GM18909 (cell line): ENCODE measurements around the gene TBX15.
"Not testable (repeated sequence)": the region's sequence is repeated elsewhere in the genome, so short reads cannot be mapped to it uniquely, and the experiment has no call there.

Experiments
- ATAC-seq: cut with Tn5 transposase; IDR thresholded peaks from one replicate; pipeline ENCODE4 v1.9.1; 2021; ENCODE audit warnings: mild to moderate bottlenecking; ENCODE audit not compliant: unreplicated experiment, poor library complexity

The TBX15 gene

DNA sequence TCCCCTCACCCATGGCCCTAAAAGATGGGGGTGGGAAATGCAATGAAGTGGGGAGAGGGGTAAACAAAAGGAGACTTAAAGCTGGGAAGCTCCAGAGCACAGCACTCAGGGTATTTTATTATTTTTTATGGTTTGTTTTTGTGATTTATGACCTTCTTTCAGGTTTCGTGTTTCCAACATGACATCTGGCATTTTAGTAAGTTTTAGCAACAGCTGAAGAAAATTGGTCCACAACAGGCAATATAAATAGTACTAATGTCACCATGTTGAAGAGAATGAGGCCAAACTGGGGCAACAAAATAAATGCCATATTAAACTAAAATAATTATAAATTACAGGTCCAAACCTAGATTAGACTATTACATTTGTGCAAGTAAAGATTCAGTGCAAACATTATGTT lies 56.3 kb downstream of the TBX15 start:
- no peak for ATAC-seq

DNA sequence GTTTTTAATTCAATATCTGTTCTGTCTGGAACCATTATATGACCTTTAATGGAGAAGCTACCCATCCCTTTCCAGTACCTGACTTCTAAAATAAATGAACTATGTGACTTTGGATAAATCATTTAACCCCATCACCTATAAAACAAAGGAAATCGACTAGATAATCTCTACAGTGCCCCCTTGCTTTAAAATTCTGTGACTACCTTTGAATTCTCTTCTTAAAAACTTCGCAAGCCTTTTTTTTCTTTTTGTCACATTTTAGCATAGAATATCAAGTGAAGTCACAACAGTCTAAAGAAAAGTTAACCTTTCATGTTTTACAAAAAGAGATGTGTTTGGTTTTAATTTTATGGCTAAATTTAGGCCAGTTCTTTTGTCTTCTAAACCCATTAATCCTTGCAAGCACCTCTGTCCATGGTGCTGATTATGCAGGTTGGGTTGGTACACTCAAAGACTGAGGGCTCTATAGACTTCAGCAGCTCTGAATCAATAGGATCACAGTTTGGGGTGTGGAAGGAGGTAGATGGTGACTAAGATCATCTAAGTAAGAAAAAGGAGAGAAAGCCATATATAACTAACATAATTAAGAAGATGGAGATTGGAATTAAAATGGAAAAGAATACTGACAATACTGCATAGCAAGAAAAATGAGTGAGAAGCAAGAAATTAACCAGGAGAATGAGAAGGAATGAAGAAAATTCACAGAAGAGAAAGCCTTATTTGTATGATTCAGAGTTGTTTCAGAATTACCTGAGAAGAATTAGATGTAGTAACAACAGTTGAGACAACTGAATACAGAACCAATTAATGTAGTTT lies 59.2 kb downstream of the TBX15 start:
- ATAC-seq = no peak

- ATAC-seq = no peak
These were observed 60.5 kb downstream of the TBX15 start for GRCh38 chr1:118927427-118928187.

DNA sequence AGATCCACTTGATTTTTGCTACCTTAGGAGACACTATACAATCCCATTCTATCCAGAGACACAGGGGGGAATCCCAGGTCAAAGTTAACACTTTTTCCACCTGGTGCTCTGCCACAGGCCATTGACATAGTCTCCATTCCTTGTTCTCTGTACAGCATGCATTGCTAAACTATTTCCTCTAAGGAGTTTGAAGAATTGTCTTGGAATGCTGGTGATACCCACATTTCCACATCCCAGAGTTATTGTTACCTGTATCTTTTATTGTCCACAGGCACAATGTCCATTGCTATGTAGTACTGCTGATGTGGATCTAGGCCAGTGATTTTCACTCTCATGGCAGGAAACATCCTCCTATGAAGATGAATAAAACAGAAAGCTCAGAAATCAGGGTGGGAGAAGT lies 61.9 kb downstream of the TBX15 start:
- ATAC-seq = no peak

GRCh38 chr1:118925651-118926050 lies 62.5 kb downstream of the TBX15 start:
- ATAC-seq = no peak

GRCh38 chr1:118923319-118923718 lies 64.8 kb downstream of the TBX15 start:
- no peak for ATAC-seq

GRCh38 chr1:118921994-118922393 lies 66.1 kb downstream of the TBX15 start:
- ATAC-seq = no peak

GRCh38 chr1:118920124-118920717 lies 67.9 kb downstream of the TBX15 start:
- ATAC-seq = no peak

- ATAC-seq = no peak
These were observed 69.2 kb downstream of the TBX15 start for GRCh38 chr1:118918940-118919259.

DNA sequence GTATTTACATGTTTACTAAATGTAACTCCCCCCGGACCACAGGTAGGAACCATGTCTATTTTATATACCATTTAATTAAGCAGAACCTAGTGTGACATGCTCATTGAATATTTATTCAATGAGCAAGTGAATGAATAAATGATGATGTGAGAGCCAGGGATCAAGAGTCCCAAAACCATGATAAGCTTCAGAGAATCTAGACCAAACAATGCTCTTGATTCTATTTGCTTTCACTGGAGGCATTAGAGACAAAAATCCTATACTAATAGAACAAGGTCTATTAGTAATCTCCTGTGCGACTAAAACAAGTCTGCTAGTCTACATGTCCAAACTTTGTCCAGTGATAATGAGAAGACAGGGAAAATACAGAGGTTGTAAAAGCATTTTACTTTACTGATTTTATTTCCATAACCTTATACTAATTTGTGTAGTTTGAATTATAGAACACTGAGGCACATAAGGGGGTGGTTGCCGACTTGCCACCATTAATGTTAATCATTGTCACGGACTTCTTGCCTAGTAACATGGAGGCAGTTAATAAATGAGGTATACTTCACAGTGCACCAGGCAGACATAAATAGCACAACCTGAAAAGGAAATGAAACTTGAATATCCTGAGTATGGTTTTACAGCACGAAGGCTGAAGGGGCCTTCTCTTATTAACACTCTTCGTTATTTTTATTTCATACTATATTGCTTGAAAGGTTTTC lies 69.8 kb downstream of the TBX15 start:
- peak; percentile 69 for ATAC-seq

DNA sequence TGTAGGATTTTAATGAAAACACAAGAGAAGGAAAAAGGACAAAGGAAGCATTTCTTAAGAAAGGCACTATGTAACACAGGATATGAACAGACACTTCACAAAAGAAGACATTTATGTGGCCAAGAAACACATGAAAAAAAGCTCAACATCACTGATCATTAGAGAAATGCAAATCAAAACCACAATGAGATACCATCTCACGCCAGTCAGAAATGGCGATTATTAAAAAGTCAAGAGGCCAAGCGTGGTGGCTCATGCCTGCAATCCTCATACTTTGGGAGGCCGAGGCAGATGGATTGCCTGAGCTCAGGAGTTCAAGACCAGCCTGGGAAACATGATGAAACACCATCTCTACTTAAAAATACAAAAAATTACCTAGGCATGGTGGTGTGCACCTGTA lies 71.8 kb downstream of the TBX15 start:
- not testable (repeated sequence) for ATAC-seq

DNA sequence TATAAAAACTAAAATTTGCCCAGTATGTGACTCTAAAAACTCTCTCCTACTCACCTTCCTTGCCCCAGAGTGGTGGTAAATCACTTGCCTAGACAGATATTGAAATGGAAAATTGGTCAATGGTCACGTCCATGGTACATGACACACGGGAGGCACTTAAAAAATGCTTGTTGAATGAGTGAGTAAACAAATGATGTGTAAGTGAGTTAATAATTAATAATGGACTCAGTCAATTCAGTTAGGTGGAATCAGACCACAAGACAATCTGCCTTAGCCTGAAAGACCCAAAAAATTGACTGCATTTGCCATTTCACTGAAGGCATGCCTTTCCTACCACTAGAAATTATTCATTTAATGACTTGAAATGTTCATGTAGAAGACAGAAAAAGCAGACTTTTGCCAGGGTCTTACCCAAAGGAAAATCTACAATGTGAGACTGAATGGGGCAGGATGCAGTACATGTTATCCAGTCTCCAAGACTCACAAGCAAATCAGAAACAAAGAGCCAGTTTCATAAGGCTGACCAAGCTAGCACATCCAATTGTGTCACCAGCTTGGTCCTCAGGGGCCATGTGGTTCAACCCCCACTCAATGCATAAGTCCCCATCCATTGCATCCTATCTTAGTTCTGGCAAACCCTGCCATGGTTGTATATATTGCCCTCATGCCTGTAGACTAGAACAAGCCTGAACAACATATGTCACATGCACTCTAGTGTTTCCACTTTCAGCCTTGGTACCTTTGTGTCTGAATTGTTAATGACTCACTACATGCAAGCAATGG lies 73.6 kb downstream of the TBX15 start:
- ATAC-seq = peak; percentile 70

GRCh38 chr1:118913818-118914217 lies 74.3 kb downstream of the TBX15 start:
- no peak for ATAC-seq

- no peak for ATAC-seq
These were observed 75.6 kb downstream of the TBX15 start for GRCh38 chr1:118912574-118912973.

GRCh38 chr1:118911571-118911970 lies 76.6 kb downstream of the TBX15 start:
- no peak for ATAC-seq

- ATAC-seq = no peak
These were observed 80.7 kb downstream of the TBX15 start for GRCh38 chr1:118907466-118907865.

DNA sequence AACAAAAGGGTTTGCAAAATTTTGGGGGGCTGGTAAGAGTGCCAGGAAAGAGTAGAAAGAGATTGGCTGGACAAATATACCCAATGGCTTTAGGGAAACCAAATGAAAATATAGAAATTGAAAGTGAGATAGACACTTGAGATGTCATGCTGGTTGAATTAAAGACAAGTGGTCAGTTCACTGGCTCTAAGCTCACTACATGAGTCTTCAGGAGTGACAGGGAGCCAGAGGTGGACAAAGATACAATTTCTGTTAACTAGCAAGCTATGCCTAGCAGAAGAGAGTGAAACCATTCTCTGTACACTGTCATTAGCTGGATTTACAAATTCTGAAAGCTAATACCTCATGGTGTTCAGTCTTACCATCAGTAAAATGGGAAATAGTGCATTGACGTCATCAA lies 82.5 kb downstream of the TBX15 start:
- ATAC-seq = no peak

DNA sequence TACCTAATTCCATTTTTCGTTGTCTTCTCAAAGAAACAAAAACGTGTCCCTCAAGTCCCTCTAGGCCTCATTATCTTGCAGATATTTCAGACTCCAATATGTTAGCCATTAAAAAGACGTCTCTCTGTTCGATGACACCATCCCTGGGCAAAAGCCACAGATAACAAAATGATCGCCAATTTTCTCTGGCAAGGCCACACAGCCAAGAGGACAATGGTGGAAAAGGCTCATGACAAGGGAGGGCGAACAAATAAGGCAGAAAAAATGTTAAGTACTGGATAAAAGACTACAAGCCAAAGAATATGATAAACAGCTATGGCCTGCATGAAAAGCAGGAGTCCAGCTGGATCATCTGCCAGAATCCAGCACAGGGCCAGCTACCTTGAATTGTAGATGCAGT lies 82.9 kb downstream of the TBX15 start:
- ATAC-seq = no peak

DNA sequence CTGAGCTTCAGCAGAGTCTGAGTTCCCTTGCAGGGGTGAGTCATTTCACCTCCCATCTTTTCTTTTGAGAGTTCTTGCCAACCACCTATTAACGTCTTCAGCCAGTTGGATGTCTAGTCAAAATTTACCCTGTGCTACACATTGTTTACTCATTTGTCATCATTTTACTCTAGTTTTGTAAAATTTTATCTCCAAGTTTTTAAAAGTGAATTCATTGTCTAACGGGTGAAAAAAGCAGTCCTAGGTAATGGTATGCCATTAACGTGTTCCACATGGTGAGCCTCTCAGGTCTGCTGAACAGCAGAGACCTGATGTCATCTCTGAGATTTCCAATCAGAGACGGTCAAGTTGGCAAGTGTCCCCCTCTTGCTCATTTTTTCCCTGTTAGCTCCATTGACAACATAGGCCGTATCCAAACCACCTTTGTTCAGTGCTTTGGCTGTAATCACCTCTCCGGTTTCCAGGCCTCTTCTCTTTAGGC lies 85.4 kb downstream of the TBX15 start:
- ATAC-seq = no peak

- no peak for ATAC-seq
These were observed 85.8 kb downstream of the TBX15 start for GRCh38 chr1:118902299-118902698.
